ENCODE measurements around the gene ARHGAP28.

DNA sequence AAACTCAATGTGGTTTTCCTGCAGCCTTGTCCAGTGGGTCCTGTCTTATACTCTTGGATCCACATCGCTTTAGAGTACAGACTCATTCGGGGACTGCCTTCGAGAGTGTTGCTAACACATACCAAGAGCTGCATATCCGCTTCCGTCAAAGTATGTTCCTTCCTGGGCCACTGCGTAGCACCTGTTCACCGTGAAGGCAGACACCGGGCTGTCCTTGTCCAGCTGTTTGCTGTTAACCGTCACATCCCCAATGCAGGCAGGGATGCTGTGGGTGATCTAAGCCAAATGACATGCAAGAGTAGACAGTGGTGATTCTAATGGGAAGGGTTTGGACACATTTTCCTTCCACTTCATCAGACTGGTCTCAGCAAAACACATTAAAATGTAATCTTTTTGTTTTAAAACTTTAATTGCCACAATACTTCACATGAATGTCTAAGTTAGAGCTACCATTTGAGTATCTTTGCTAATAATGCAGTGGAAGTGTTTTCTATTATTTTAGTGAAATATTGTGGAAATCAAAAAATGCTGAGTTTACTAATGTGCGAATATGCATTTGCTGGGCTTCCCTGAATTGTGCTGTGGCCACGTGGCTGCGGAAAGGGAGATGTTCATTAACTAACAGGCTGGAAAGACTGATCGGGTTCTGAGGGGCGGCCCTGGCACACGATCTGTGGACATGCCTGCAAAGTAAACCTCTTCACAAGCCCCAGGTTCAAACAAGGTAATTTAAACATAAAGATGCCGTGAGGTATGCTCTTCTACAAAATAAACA, 219.0 kb downstream of the ARHGAP28 start:
- TF ChIP-seq, protein P1, sequence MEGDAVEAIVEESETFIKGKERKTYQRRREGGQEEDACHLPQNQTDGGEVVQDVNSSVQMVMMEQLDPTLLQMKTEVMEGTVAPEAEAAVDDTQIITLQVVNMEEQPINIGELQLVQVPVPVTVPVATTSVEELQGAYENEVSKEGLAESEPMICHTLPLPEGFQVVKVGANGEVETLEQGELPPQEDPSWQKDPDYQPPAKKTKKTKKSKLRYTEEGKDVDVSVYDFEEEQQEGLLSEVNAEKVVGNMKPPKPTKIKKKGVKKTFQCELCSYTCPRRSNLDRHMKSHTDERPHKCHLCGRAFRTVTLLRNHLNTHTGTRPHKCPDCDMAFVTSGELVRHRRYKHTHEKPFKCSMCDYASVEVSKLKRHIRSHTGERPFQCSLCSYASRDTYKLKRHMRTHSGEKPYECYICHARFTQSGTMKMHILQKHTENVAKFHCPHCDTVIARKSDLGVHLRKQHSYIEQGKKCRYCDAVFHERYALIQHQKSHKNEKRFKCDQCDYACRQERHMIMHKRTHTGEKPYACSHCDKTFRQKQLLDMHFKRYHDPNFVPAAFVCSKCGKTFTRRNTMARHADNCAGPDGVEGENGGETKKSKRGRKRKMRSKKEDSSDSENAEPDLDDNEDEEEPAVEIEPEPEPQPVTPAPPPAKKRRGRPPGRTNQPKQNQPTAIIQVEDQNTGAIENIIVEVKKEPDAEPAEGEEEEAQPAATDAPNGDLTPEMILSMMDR (IDR thresholded peaks at IDR 0.05), result no peak
- no peak for TF ChIP-seq POLR2AphosphoS5 (IDR thresholded peaks at IDR 0.05; ENCODE audit: insufficient read depth in 1 of 2, low read depth in 1 of 2)

Data from vagina (tissue), 2 donors.